Retina (tissue), 1 donor: Measurements from ENCODE around the gene DCAF4.

ENCODE experiments used
- DNase-seq: peaks from one replicate; pipeline ENCODE4 v3.0.0-alpha.2; 2016

DCAF4 gene

GRCh38 chr14:72894623-72895378, 31.5 kb upstream of the DCAF4 start:
- peak; percentile 75 for DNase-seq

- DNase-seq, result no peak
These were observed 27.8 kb upstream of the DCAF4 start for GRCh38 chr14:72898448-72898847.

GRCh38 chr14:72901361-72901760, 24.9 kb upstream of the DCAF4 start:
- DNase-seq, result no peak

- no peak for DNase-seq
These were observed 23.3 kb upstream of the DCAF4 start for GRCh38 chr14:72902801-72903530.

GRCh38 chr14:72903716-72904115, 22.5 kb upstream of the DCAF4 start:
- no peak for DNase-seq

- no peak for DNase-seq
These were observed 22.0 kb upstream of the DCAF4 start for GRCh38 chr14:72904218-72904617.

- peak; percentile 75 for DNase-seq
These were observed 21.3 kb upstream of the DCAF4 start for GRCh38 chr14:72904840-72905561.

- DNase-seq, result no peak
These were observed 19.9 kb upstream of the DCAF4 start for GRCh38 chr14:72906316-72906715.

GRCh38 chr14:72906879-72907278, 19.4 kb upstream of the DCAF4 start:
- no peak for DNase-seq

- DNase-seq, result no peak
These were observed 18.4 kb upstream of the DCAF4 start for GRCh38 chr14:72907886-72908285.

- no peak for DNase-seq
These were observed 17.1 kb upstream of the DCAF4 start for GRCh38 chr14:72909163-72909562.

- DNase-seq, result no peak
These were observed 12.5 kb upstream of the DCAF4 start for GRCh38 chr14:72913809-72914208.

GRCh38 chr14:72916174-72916573, 10.1 kb upstream of the DCAF4 start:
- DNase-seq, result no peak

- DNase-seq, result no peak
These were observed 9.0 kb upstream of the DCAF4 start for GRCh38 chr14:72917094-72917802.

GRCh38 chr14:72920008-72920407, 6.3 kb upstream of the DCAF4 start:
- DNase-seq, result no peak

- DNase-seq, result no peak
These were observed 4.9 kb upstream of the DCAF4 start for GRCh38 chr14:72921396-72921795.

GRCh38 chr14:72924337-72924736, 1.9 kb upstream of the DCAF4 start:
- no peak for DNase-seq

- DNase-seq, result no peak
These were observed 999 bp upstream of the DCAF4 start for GRCh38 chr14:72925171-72925759.

- no peak for DNase-seq
These were observed 411 bp upstream of the DCAF4 start for GRCh38 chr14:72925815-72926291.

- no peak for DNase-seq
These were observed 2.6 kb downstream of the DCAF4 start for GRCh38 chr14:72928872-72929271.

GRCh38 chr14:72929316-72930080, 3.2 kb downstream of the DCAF4 start:
- no peak for DNase-seq

GRCh38 chr14:72932893-72933292, 6.6 kb downstream of the DCAF4 start:
- no peak for DNase-seq
